A673 (cell line): Measurements from ENCODE around the gene NECTIN3.

Experiments
- CTCF ChIP-seq: fragments of 300-800, 200-600 bp; sonication (generic); conservative IDR thresholded peaks from 2 replicates; pipeline ENCODE4 v1.5.1; 2017; ENCODE audit warnings: low read depth, mild to moderate bottlenecking, antibody characterized with exemption, low read length, moderate library complexity, mixed read lengths
- EZH2 ChIP-seq: fragments of 200-600 bp; sonication (generic); IDR thresholded peaks from 2 replicates; pipeline ENCODE4 v1.6.1; 2017; ENCODE audit warnings: borderline replicate concordance, low read depth, mild to moderate bottlenecking, mixed read lengths, antibody characterized with exemption, low read length; ENCODE audit not compliant: poor library complexity, severe bottlenecking

- TF ChIP-seq CTCF (no peak), EZH2 (no peak)
These were observed 25.0 kb downstream of the NECTIN3 start for GRCh38 chr3:111096487-111097209.
